OCI-LY3 (cell line): Measurements from ENCODE around the gene PRSS33.

Experiments
- H2AFZ ChIP-seq: fragments of 200-600, 300-600 bp; shearing (Covaris generic); 2 replicates; pipeline ENCODE4 v1.6.0; 2014; ENCODE audit warnings: antibody characterized with exemption, low read depth, low read length
- H3K27ac ChIP-seq: fragments of 200-600, 300-600 bp; sonication (generic); 2 replicates; pipeline ENCODE4 v1.5.1; 2014; ENCODE audit warnings: mild to moderate bottlenecking, low read length, moderate library complexity, mixed read lengths
- H3K27me3 ChIP-seq: fragments of 200-600, 300-600 bp; sonication (generic); 2 replicates; pipeline ENCODE4 v1.6.1; 2014; ENCODE audit warnings: low read depth, low read length, mixed read lengths
- H3K36me3 ChIP-seq: fragments of 200-600, 300-600 bp; sonication (generic); replicated peaks from 2 replicates; pipeline ENCODE3; 2014; ENCODE audit warnings: low read depth, low read length, mixed read lengths
- H3K4me1 ChIP-seq: fragments of 300-600, 200-600 bp; sonication (generic); 2 replicates; pipeline ENCODE4 v1.6.1; 2014; ENCODE audit warnings: low read length, mixed read lengths
- H3K4me2 ChIP-seq: fragments of 200-600, 300-600 bp; sonication (generic); 2 replicates; pipeline ENCODE4 v1.6.1; 2014; ENCODE audit warnings: low read length, mixed read lengths
- H3K4me3 ChIP-seq: fragments of 300-600, 200-600 bp; sonication (generic); 2 replicates; pipeline ENCODE4 v1.5.1; 2014; ENCODE audit warnings: antibody characterized with exemption, mild to moderate bottlenecking, low read length, moderate library complexity
- H3K79me2 ChIP-seq: fragments of 300-600, 200-600 bp; shearing (Covaris generic); 2 replicates; pipeline ENCODE4 v1.6.1; 2014; ENCODE audit warnings: mild to moderate bottlenecking, low read length, mixed read lengths
- H3K9ac ChIP-seq: fragments of 300-600, 200-600 bp; shearing (Covaris generic); 2 replicates; pipeline ENCODE4 v1.6.0; 2014; ENCODE audit warnings: mild to moderate bottlenecking, low read length, moderate library complexity
- H3K9me3 ChIP-seq: fragments of 200-600, 300-600 bp; shearing (Covaris generic); 2 replicates; pipeline ENCODE4 v1.6.1; 2014; ENCODE audit warnings: low read length, mixed read lengths; ENCODE audit not compliant: insufficient read depth
- H4K20me1 ChIP-seq: fragments of 200-600, 300-600 bp; sonication (generic); 2 replicates; pipeline ENCODE4 v1.6.1; 2016; ENCODE audit warnings: low read length, mixed read lengths; ENCODE audit not compliant: insufficient read depth
- EZH2phosphoT487 ChIP-seq: fragments of 200-600 bp; shearing (Covaris generic); IDR thresholded peaks from 2 replicates; pipeline ENCODE4 v1.6.1; 2018; ENCODE audit warnings: antibody characterized with exemption, mixed run types, low read depth
- TF ChIP-seq, protein P1 (sequence below): fragments of 200-600, 300-600 bp; sonication (generic); IDR thresholded peaks from 2 replicates; pipeline ENCODE4 v1.5.1; 2014; ENCODE audit warnings: antibody characterized with exemption, low read length, low read depth

Gene PRSS33

GRCh38 chr16:2779978-2780898 lies 7.1 kb downstream of the PRSS33 start:
- H3K36me3 ChIP-seq, result no peaks in the 10 kb centered on the region

GRCh38 chr16:2779151-2779920 lies 8.0 kb downstream of the PRSS33 start:
- Histone ChIP-seq H3K4me2 (no peak overlapping the region), H3K27me3 (no peaks in the 10 kb centered on the region), H3K9ac (no peak overlapping the region), H2AFZ (no peak overlapping the region), H3K36me3 (no peaks in the 10 kb centered on the region), H4K20me1 (peaks cover 4% of the 10 kb centered on the region; the same call in 1 of the 2 replicates), H3K79me2 (peaks cover 39% of the 10 kb centered on the region), H3K4me3 (no peak overlapping the region), H3K27ac (no peak overlapping the region), H3K4me1 (peaks cover 18% of the 10 kb centered on the region; the same call in 1 of the 2 replicates), H3K9me3 (no peaks in the 10 kb centered on the region)
- TF ChIP-seq, protein P1, sequence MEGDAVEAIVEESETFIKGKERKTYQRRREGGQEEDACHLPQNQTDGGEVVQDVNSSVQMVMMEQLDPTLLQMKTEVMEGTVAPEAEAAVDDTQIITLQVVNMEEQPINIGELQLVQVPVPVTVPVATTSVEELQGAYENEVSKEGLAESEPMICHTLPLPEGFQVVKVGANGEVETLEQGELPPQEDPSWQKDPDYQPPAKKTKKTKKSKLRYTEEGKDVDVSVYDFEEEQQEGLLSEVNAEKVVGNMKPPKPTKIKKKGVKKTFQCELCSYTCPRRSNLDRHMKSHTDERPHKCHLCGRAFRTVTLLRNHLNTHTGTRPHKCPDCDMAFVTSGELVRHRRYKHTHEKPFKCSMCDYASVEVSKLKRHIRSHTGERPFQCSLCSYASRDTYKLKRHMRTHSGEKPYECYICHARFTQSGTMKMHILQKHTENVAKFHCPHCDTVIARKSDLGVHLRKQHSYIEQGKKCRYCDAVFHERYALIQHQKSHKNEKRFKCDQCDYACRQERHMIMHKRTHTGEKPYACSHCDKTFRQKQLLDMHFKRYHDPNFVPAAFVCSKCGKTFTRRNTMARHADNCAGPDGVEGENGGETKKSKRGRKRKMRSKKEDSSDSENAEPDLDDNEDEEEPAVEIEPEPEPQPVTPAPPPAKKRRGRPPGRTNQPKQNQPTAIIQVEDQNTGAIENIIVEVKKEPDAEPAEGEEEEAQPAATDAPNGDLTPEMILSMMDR, result no peak
- no peak for TF ChIP-seq EZH2phosphoT487

More at GRCh38 chr16:2779978-2780898, 7.1 kb downstream of the PRSS33 start:
- Histone ChIP-seq H3K4me3 (no peak overlapping the region), H3K9me3 (no peaks in the 10 kb centered on the region), H2AFZ (no peak overlapping the region), H3K9ac (no peak overlapping the region), H4K20me1 (peaks cover 4% of the 10 kb centered on the region; the same call in 1 of the 2 replicates), H3K79me2 (peaks cover 35% of the 10 kb centered on the region), H3K4me1 (peaks cover 18% of the 10 kb centered on the region; the same call in 1 of the 2 replicates), H3K4me2 (no peak overlapping the region), H3K27ac (no peak overlapping the region), H3K27me3 (no peaks in the 10 kb centered on the region)
- no peak for TF ChIP-seq EZH2phosphoT487
- TF ChIP-seq, protein P1, result no peak

DNA sequence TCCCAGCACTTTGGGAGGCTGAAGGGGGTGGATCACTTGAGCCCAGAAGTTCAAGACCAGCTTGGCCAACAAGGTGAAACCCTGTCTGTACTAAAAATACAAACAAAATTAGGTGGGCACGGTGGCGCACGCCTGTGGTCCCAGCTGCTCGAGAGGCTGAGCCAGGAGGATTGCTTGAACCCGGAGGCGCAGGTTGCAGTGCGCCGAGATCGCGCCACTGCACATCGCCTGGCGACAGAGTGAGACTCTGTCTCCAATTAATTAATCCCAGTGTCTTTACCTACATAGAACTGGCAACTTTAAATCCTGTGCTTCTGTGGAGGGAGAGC lies 8.8 kb downstream of the PRSS33 start:
- Histone ChIP-seq H3K9ac (peak overlapping the region; percentile 99; the same call in 1 of the 2 replicates), H3K27ac (no peak overlapping the region), H3K27me3 (no peaks in the 10 kb centered on the region), H3K4me1 (peaks cover 18% of the 10 kb centered on the region; the same call in 1 of the 2 replicates), H3K79me2 (peaks cover 39% of the 10 kb centered on the region), H2AFZ (no peak overlapping the region), H3K4me3 (peak overlapping the region; percentile 99), H4K20me1 (peaks cover 4% of the 10 kb centered on the region), H3K9me3 (no peaks in the 10 kb centered on the region), H3K4me2 (peak overlapping the region; percentile 100), H3K36me3 (peaks cover 2% of the 10 kb centered on the region)
- TF ChIP-seq, protein P1, result no peak
- no peak for TF ChIP-seq EZH2phosphoT487
